Activated T-cell treated with anti-CD3 and anti-CD28 coated beads for 24 hours (primary cell): Measurements from ENCODE around the gene FOXP1.

Experiments
- DNase-seq: peaks from one replicate; pipeline ENCODE4 v3.0.0-alpha.2; 2020; ENCODE audit warnings: low read depth

Gene FOXP1

DNA sequence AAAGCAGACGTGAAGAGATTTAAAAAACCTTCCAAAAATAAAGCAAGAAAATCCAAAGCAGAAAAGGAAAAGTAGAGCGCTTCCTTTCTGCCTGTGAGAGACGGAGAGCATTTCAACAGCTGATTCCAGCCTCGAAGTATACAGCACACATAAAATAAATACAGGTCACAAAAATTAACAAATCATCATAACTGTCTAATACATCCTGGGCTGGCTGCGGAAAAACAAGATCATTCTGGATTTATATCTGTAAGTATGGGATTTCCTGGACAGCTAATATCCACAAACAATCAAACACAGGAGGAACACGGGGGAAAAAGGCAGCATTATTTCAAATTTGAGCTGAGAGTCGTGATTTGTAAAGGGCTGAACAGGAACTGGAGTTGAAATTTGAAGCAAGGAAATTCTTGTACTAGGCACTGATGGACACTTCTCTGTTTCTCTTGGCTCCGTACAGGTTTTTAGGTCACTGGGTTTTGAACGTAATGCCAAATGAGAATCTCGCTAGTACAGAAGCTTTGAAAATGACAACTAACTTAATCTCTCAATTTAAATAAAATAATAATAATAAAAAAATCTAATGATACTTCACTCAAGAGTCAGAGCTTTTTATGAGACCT lies 577.7 kb downstream of the FOXP1 start:
- DNase-seq: no peak

GRCh38 chr3:71003511-71003910 lies 580.0 kb downstream of the FOXP1 start:
- no peak for DNase-seq

GRCh38 chr3:71002298-71002697 lies 581.2 kb downstream of the FOXP1 start:
- DNase-seq: no peak

DNA sequence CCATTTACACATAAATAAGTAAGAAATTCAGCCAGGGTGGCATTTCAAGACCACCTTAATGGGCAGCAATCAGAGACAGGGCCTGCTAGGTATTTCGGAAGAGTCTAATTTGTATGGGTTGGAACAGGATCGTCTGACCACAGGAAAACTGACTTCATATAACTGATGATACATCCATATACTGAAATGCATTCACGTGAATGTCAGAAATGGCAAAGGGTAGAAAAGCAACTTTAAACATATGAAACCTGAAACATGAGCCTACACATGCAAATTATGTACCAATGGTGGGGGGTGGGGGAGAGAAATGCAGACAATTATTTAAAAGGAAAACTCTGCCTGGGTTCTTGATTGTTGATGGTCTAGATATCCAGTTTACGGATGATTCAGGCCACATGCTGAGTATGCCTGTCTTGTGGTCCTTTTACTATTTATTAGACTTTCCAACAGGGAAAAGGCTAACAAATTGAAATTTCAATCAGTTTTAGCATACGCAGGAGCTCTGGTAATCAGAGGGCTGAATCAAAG lies 582.2 kb downstream of the FOXP1 start:
- no peak for DNase-seq

- no peak for DNase-seq
These were observed 583.0 kb downstream of the FOXP1 start for GRCh38 chr3:71000483-71000882.

GRCh38 chr3:70999730-71000129 lies 583.8 kb downstream of the FOXP1 start:
- DNase-seq: no peak

DNA sequence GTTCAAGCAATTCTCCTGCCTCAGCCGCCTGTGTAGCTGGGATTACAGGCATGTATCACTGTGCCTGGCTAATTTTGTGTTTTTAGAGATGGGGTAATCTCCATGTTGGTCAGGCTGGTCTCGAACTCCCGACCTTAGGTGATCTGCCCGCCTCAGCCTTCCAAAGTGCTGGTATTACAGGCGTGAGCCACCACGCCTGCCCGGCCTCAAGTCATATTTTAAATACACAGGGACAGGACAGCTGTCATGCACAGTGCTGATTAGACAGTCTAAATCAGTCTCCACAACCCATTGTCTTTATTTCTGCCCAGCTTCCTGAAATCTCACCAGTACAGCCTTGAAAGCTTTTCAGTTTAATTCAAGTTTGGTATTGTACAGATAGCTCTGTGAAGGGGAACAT lies 587.4 kb downstream of the FOXP1 start:
- DNase-seq: no peak

DNA sequence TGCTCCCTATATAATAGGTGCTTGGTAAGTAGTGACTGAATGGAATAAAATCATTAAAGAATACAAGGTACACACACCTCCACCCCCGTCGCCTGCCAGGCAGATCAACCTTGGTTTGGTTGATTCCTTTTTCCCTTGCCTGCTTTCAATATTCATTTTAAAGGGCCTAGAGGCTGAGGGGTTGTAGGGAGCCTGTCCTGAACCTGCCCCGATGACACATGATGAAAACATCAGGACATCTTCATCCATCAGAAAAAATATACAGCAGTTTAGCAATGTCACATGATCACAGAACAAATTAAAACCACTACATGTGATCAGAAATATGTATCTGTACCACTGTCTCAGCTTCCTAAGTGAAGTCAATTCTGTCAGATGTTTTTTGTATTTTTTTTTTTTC lies 588.9 kb downstream of the FOXP1 start:
- DNase-seq: no peak

DNA sequence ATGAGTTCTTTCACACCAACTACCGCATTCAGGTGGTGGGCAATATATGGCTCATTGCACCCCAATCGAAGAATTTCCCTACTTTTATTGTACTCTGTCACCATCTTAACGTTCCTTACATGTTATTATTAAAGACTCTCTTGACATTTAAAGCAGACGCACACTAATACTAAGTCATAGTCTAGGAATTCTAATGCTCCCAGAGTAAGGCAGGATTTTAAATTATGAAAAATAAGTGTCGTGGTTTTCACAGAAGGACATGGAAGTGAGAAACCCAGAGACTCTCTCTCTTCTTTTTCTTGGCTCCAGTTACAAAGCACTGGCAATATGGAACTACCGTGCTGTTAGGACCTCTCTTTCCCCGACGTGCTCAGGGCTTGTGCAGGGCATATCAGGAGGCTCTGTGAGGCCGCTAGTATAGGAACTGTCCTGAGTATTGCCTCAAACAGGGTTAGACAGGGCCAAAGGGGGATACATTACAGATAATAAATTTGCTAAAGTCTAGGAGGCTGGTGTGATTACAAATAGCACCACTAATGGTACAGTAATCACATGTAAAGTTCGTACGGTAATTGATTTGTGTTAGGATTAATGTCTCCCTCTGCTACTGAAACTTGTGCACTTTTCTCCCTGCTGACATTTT lies 590.8 kb downstream of the FOXP1 start:
- no peak for DNase-seq

GRCh38 chr3:70992131-70992530 lies 591.4 kb downstream of the FOXP1 start:
- DNase-seq: no peak

- no peak for DNase-seq
These were observed 592.8 kb downstream of the FOXP1 start for GRCh38 chr3:70990723-70991122.

GRCh38 chr3:70990185-70990584 lies 593.3 kb downstream of the FOXP1 start:
- no peak for DNase-seq

DNA sequence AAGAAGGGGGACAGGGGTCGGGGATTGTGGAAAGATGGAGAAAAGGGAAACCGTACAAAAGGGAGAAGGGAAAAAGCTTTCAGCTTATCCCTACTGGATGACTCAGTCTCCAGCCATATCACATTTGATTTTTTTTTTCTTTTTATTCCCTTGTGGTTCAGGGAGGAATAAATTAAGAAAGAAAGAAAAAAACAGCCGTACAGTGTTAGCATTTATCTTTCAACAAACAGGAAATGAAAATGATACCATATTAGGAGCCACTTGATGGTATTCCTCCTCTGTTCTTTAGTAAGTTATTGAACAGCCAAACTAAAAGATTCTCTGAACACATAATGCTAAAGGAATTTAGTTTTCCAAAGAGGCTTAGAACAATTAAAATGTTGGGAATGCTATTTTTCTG lies 594.4 kb downstream of the FOXP1 start:
- no peak for DNase-seq

DNA sequence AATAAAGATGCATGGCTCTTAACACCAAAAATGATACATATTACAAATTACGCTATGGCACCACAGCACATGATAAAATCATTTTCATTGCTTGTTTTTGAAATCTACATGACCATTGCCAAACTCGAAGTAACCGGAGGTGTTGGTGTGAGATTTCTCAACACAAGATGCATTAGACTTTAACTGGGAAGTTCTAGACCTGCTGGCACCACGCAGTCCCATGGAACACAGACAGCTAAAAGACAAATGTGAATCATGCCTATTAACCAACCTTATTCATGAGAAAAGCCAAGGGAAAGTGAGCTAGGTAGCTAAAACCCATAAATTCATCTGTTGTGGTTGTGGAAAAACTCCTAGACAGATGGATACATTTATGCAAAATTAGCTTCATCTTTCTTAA lies 595.4 kb downstream of the FOXP1 start:
- DNase-seq: no peak

DNA sequence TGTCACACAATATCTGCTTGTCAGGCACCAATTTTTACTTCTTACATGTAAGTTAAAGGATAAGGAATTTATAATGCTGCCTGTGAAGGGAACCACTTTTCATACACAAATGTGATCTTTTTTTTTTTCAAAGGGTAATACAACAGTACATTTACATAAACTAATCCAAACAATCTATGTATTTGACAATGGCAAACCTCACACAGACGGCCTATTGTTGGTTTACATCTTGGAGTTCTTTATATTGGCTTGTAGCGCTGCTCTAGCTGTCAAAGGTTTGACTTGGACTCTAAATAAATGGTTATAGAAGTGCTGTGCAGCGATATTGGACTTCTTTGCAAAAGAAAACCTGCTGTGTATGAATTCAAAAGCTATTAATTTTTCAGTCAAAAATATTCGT lies 598.0 kb downstream of the FOXP1 start:
- DNase-seq: no peak

DNA sequence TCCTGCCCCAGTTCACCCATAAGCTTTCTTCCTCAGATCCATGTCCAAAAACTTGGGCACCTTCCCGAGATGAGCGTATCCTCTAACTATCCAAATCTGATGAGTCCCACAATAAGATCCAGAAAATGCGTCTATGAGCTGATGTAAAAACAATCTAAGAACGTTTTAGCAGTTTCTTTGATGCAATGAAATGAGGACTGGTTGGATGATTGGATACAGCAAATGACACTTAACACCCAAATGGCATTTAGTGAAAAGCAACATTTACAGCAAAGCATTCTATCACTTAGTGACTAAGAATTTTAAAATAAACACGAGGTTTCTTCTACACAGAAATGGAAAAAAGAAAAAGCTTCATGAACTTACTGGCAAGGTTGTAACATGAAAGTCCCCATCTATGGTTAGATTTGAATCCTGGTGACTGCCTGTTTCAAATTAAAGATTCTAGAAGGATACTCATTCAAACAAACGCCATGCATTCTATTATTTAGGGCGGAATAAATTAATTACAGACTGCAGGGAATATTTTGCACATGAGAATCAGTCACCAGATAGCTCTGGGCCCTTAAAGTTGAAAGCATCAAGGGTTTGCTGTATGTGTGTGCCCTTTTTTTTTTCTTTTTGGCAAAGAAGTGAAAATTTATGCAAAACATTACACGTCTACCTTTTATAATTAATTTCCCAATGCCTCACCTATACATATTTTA lies 598.6 kb downstream of the FOXP1 start:
- no peak for DNase-seq

DNA sequence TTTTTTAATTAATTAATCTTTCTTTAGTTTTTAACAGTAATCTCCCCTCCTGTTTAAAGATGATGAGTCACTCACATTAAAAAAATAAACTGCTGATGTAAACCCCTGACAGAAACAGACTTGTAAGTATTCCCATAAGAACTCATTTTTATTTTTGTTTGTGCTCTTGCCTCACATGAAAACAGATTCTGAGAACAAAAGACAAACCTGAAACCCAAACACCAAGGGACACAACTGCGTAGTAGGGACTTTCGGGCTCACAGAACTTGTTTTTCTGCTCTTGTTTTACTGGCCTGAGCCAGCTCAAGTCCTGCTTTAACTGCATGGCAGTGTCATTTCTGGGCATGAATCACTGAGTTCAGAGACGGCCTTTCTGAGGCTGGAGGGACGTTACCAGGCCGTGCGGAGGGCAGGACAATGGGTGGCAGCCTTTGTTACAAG lies 600.8 kb downstream of the FOXP1 start:
- no peak for DNase-seq

DNA sequence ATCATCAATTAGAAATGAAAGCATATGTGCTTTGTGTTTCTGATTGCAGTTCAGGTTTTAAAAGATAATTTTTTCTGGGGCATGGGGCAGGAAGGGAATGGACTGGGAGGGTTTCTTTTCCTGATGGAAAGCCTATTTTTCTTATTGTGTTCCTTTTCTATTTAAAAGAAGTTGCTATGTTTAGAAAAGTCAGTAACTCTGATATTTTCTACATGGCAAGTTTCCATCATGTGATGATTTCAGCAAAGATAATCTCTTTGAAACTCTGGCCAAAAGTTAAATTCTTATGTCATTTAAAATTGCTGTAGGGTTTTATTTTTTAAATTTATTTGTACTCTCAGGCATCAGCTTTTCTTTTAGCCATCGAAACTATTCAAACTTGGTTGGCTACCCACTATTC lies 601.2 kb downstream of the FOXP1 start:
- no peak for DNase-seq

DNA sequence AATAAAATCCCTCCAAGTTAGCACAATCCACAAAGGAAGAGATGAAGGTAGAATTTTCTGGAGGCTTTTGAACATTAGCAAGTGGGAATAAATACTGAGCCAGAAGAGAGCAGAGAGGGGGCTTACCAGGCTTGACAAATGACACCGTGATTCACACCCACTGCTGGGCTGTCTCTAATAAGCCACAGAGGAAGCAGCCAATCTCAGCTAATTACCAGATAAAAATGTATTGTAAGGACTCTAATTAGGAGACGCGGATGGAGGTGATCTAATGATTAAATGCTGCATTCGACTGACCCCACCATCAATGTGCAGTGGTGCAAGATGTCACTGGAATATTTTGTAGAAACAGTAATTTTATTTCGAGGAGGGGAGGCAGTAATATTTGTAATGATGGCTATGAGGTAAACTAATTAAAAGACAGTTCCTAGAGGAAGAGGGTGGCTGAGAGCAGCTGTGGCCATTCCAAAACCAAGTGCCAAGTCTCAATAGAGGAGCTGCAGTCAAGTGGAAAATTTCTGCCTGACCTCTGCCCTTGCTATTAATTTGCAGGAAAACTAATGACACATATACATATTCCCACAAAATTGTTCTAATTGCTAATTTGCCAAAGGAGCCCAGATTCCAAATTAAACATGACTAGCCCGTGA lies 602.2 kb downstream of the FOXP1 start:
- DNase-seq: no peak

- DNase-seq: no peak
These were observed 602.8 kb downstream of the FOXP1 start for GRCh38 chr3:70980646-70981170.

GRCh38 chr3:70979983-70980645 lies 603.4 kb downstream of the FOXP1 start:
- no peak for DNase-seq

GRCh38 chr3:70977712-70978111 lies 605.8 kb downstream of the FOXP1 start:
- DNase-seq: no peak
